Right lobe of liver (tissue), 6 donors: ENCODE data around the gene AADACL4. TPM values are rescaled to one million over a fixed set of nuclear protein-coding genes. Genes with fewer than 3 reads are reported as not detected.

ENCODE experiments used
- ATAC-seq, 4 donors: fragments of 200-7000 bp; cut with Tn5 transposase; one replicate each; pipeline ENCODE4 v1.9.1; 2020; ENCODE audit warnings: mild to moderate bottlenecking in 4 of 4, moderate library complexity in 4 of 4
- DNase-seq, 3 donors: peaks; one replicate each; pipeline ENCODE4 v3.0.0-alpha.2; 2020
- H3K27ac ChIP-seq, 3 donors: fragments of 200-600 bp; one replicate each; pipeline ENCODE4 v1.8.0; 2022
- H3K27me3 ChIP-seq, 2 donors: fragments of 200-600 bp; one replicate each; pipeline ENCODE4 v1.8.0; 2022
- H3K36me3 ChIP-seq, 4 donors: fragments of 200-600 bp; sonication (generic) in 1 of 4; one replicate each; pipeline versions ENCODE4 v1.5.1 to v1.8.0; 2017 to 2022; ENCODE audit warnings: control low read depth in 1 of 4
- H3K4me1 ChIP-seq, 4 donors: fragments of 200-600 bp; sonication (generic) in 1 of 4; one replicate each; pipeline versions ENCODE4 v1.5.1 to v1.8.0; 2017 to 2022; ENCODE audit warnings: control low read depth in 1 of 4
- H3K4me3 ChIP-seq, 3 donors: fragments of 200-600 bp; one replicate each; pipeline ENCODE4 v1.8.0; 2022
- H3K9me3 ChIP-seq, 4 donors: fragments of 200-600 bp; sonication (generic) in 1 of 4; one replicate each; pipeline versions ENCODE4 v1.5.1 to v1.8.0; 2017 to 2022; ENCODE audit warnings: control low read depth in 1 of 4
- CTCF ChIP-seq, 4 donors: fragments of 200-600 bp in 3 of 4; fragments of 450-650 bp in 1 of 4; IDR thresholded peaks; one replicate each; pipeline versions ENCODE4 v1.5.1 to v1.8.0; 2016 to 2022; ENCODE audit warnings: antibody characterized with exemption in 4 of 4, mild to moderate bottlenecking in 2 of 4
- POLR2A ChIP-seq: fragments of 450-650 bp; IDR thresholded peaks from one replicate; pipeline ENCODE4 v1.6.1; 2017; ENCODE audit warnings: antibody characterized with exemption, mild to moderate bottlenecking
- WGBS: methylation state at CpG from one replicate; pipeline ENCODE4 v1.1.6; 2018; ENCODE audit warnings: low coverage, low lambda C conversion rate; ENCODE audit not compliant: insufficient coverage; ENCODE audit errors: missing lambda C conversion rate; 5-methylcytosine and 5-hydroxymethylcytosine counted together
- intact Hi-C, 2 donors: fragments of 100-400 bp; cut with DNase I; formaldehyde crosslinking; loops; one replicate each; pipeline versions ENCODE4 v1.11.2 to v1.14.1; 2022
- total RNA-seq, 6 experiments: library from RNA; depleted of rRNA in 2 of 6; stranded (reverse); fragments of >200 nt in 2 of 6; fragmentation: NEBNext Ultra II Directional in 3 of 6; extraction: Animal tissue kit (Norgen Biotek cat#: 25700) in 3 of 6; gene quantifications; one replicate each; pipeline versions ENCODE4 v1.1.0 to v1.2.4, GENCODE V29; 2016 to 2023
- donor health status: DM: no; HTN: yes; CAD: no.
- donor health status: DM: no; HTN: no; CAD: no.
- donor health status: DM: no; HTN: no; CAD: no.
- donor health status: DM: no; HTN: yes; CAD: no.
- donor health status: DM: no; HTN: yes; CAD: no.

The AADACL4 gene
- total RNA-seq, 6 experiments from 2014 or later = not detected

GRCh38 chr1:12596007-12596821 lies 47.7 kb upstream of the AADACL4 start:
- peak; percentile 68 to 80 (median 77) for ATAC-seq
- Histone ChIP-seq H3K4me1 (peaks cover 3 to 93% (median 47%) of the 10 kb centered on the region in 4 donors), H3K27ac (peak overlapping the region; percentile 86 to 96 (median 89)), H3K4me3 (peak overlapping the region; percentile 26 to 37 (median 34)), H3K27me3 (no peaks in the 10 kb centered on the region), H3K36me3 (peaks cover 0 to 10% (median 0%) of the 10 kb centered on the region in 4 donors), H3K9me3 (no peaks in the 10 kb centered on the region)
- TF ChIP-seq CTCF (IDR thresholded peaks at IDR 0.05) (no peak), POLR2A (peak; percentile 35)
- 4% methylated on average over 9 of the region's 39 CpGs for WGBS
- peak; percentile 96 to 97 (median 97) for DNase-seq
- intact Hi-C loops = loop anchor here in 1 of 2 donors (10.0 kb wide), 1 partner anchor 51 kb away; no protein-coding TSS in a partner anchor

GRCh38 chr1:12597792-12598191 lies 46.1 kb upstream of the AADACL4 start:
- Histone ChIP-seq H3K36me3 (no peaks in the 10 kb centered on the region), H3K27me3 (no peaks in the 10 kb centered on the region), H3K4me3 (no peak overlapping the region), H3K4me1 (peaks cover 3 to 93% (median 52%) of the 10 kb centered on the region in 4 donors), H3K27ac (peak overlapping the region; percentile 86 to 96 (median 89)), H3K9me3 (no peaks in the 10 kb centered on the region)
- DNase-seq (peak; percentile 76 to 87 (median 82)), ATAC-seq (peak; percentile 7 to 65 (median 38))
- no peak for TF ChIP-seq CTCF (IDR thresholded peaks at IDR 0.05)
- peak; percentile 53 for TF ChIP-seq POLR2A
- 23% methylated on average over 5 of the region's 10 CpGs for WGBS
- intact Hi-C loops = loop anchor here in 1 of 2 donors (10.0 kb wide), 1 partner anchor 53 kb away; no protein-coding TSS in a partner anchor

- peaks cover 3 to 93% (median 53%) of the 10 kb centered on the region in 4 donors for H3K4me1 ChIP-seq
- peak overlapping the region; percentile 86 to 96 (median 89) for H3K27ac ChIP-seq
- no peak overlapping the region for H3K4me3 ChIP-seq
- DNase-seq = no peak
- no peaks in the 10 kb centered on the region for H3K36me3 ChIP-seq
- H3K9me3 ChIP-seq = no peaks in the 10 kb centered on the region
- H3K27me3 ChIP-seq = no peaks in the 10 kb centered on the region
- no peak for TF ChIP-seq CTCF (IDR thresholded peaks at IDR 0.05)
- TF ChIP-seq POLR2A = no peak
- WGBS = 45% methylated on average over 3 of the region's 6 CpGs
- intact Hi-C loops = loop anchor here in 1 of 2 donors (10.0 kb wide), 1 partner anchor 54 kb away; no protein-coding TSS in a partner anchor
- no peak for ATAC-seq
Measured at GRCh38 chr1:12598974-12599373, 44.9 kb upstream of the AADACL4 start.

GRCh38 chr1:12599657-12600056 lies 44.2 kb upstream of the AADACL4 start:
- Histone ChIP-seq H3K9me3 (no peaks in the 10 kb centered on the region), H3K4me3 (no peak overlapping the region), H3K27ac (peak overlapping the region; percentile 86 to 96 (median 89)), H3K27me3 (no peaks in the 10 kb centered on the region), H3K4me1 (peaks cover 3 to 93% (median 55%) of the 10 kb centered on the region in 4 donors), H3K36me3 (no peaks in the 10 kb centered on the region)
- ATAC-seq = no peak
- WGBS = 59% methylated on average over 5 of the region's 5 CpGs
- no peak for DNase-seq
- TF ChIP-seq POLR2A = no peak
- no peak for TF ChIP-seq CTCF (IDR thresholded peaks at IDR 0.05)
- intact Hi-C loops = loop anchor here in 1 of 2 donors (10.0 kb wide), 1 partner anchor 55 kb away; no protein-coding TSS in a partner anchor
